HepG2 (cell line): ENCODE data around the gene CCNQ. TPM values are rescaled to one million over a fixed set of nuclear protein-coding genes. Genes with fewer than 3 reads are reported as not detected.

Experiments
- HNRNPLL ChIP-seq: fragments of 200-400 bp; formaldehyde crosslinking; IDR thresholded peaks from 2 replicates; pipeline ENCODE4 v1.6.1; 2017; ENCODE audit warnings: mild to moderate bottlenecking, low read depth, low read length; ENCODE audit not compliant: poor library complexity, severe bottlenecking
- KDM2A ChIP-seq: sonication (generic); formaldehyde crosslinking; IDR thresholded peaks from 2 replicates; pipeline ENCODE4 v1.4.0; 2020; ENCODE audit warnings: low read depth, missing genetic modification reagents, borderline replicate concordance
- PAF1 ChIP-seq: IDR thresholded peaks from 2 replicates; pipeline ENCODE4 v1.6.1; 2016; ENCODE audit warnings: missing genetic modification reagents, missing compliant biosample characterization
- PITX1 ChIP-seq: sonication (generic); formaldehyde crosslinking; IDR thresholded peaks from 2 replicates; pipeline ENCODE4 v1.5.1; 2020; ENCODE audit warnings: mild to moderate bottlenecking, missing genetic modification reagents
- RCOR2 ChIP-seq: IDR thresholded peaks from 2 replicates; pipeline ENCODE4 v1.6.1; 2016; ENCODE audit warnings: missing biosample characterization, missing genetic modification reagents
- SALL2 ChIP-seq: sonication (generic); formaldehyde crosslinking; IDR thresholded peaks from 2 replicates; pipeline ENCODE4 v1.8.1; 2023; ENCODE audit warnings: mild to moderate bottlenecking, missing genetic modification reagents, inconsistent platforms
- ZNF17 ChIP-seq: sonication (generic); formaldehyde crosslinking; IDR thresholded peaks from 2 replicates; pipeline ENCODE4 v1.5.0; 2020; ENCODE audit warnings: mild to moderate bottlenecking, missing genetic modification reagents
- ZNF232 ChIP-seq: sonication (generic); formaldehyde crosslinking; IDR thresholded peaks from 2 replicates; pipeline ENCODE4 v1.4.0; 2020; ENCODE audit warnings: missing genetic modification reagents, borderline replicate concordance
- ZNF235 ChIP-seq: sonication (generic); formaldehyde crosslinking; IDR thresholded peaks from 2 replicates; pipeline ENCODE4 v1.8.1; 2023; ENCODE audit warnings: mild to moderate bottlenecking, missing genetic modification reagents, borderline replicate concordance
- ZNF430 ChIP-seq: sonication (generic); formaldehyde crosslinking; IDR thresholded peaks from 2 replicates; pipeline ENCODE4 v1.9.0; 2021; ENCODE audit warnings: mild to moderate bottlenecking, missing genetic modification reagents
- ZNF773 ChIP-seq: sonication (generic); formaldehyde crosslinking; IDR thresholded peaks from 2 replicates; pipeline ENCODE4 v1.4.0; 2020; ENCODE audit warnings: missing genetic modification reagents, borderline replicate concordance
- polyA plus RNA-seq, 8 experiments: library from polyadenylated mRNA; depleted of rRNA in 3 of 8; stranded (reverse) in 7 of 8; unstranded in 1 of 8; fragments of >200 nt; fragmentation: Illumina TruSeq in 4 of 8; extraction: Trizol in 4 of 8; gene quantifications; 2 replicates each; pipeline versions ENCODE4 v1.2.1 to v1.2.3, GENCODE V29; 2011 to 2016; ENCODE audit warnings: low read depth in 4 of 8, missing spikeins in 1 of 8, mixed read lengths in 1 of 8; ENCODE audit not compliant: insufficient read depth in 1 of 8
- total RNA-seq, 5 experiments: library from RNA; depleted of rRNA; stranded (reverse); fragments of >200 nt; fragmentation: Illumina TruSeq; extraction: Trizol; gene quantifications; 2 replicates each; pipeline ENCODE4 v1.2.3, GENCODE V29; 2016; ENCODE audit warnings: low read depth in 1 of 5

Gene CCNQ
- total and polyA plus RNA-seq, 2 of the 13 experiments (the other 11 are each of a cell fraction or from before 2014, with no cell fraction given): 15.0 to 25.5 TPM

GRCh38 chrX:153647461-153648357, 48.8 kb upstream of the CCNQ start (continued):
- TF ChIP-seq KDM2A (CRISPR knock-in tag) (peak; percentile 4; the same call in 1 of the 2 replicates), SALL2 (CRISPR knock-in tag) (no peak), RCOR2 (no peak), ZNF773 (CRISPR knock-in tag) (0 out of 2 replicates have a peak, but pooled peaks have one; percentile 35), PITX1 (CRISPR knock-in tag) (peak; percentile 13; the same call in 1 of the 2 replicates), ZNF430 (CRISPR knock-in tag) (peak; percentile 51; the same call in 1 of the 2 replicates), ZNF17 (no peak), ZNF235 (CRISPR knock-in tag) (0 out of 2 replicates have a peak, but pooled peaks have one; percentile 34), ZNF232 (CRISPR knock-in tag) (peak; percentile 65; the same call in 1 of the 2 replicates), PAF1 (peak; percentile 30; the same call in 1 of the 2 replicates), HNRNPLL (peak; percentile 77)
